ENCODE data around the gene ABCA8.

Gene ABCA8

DNA sequence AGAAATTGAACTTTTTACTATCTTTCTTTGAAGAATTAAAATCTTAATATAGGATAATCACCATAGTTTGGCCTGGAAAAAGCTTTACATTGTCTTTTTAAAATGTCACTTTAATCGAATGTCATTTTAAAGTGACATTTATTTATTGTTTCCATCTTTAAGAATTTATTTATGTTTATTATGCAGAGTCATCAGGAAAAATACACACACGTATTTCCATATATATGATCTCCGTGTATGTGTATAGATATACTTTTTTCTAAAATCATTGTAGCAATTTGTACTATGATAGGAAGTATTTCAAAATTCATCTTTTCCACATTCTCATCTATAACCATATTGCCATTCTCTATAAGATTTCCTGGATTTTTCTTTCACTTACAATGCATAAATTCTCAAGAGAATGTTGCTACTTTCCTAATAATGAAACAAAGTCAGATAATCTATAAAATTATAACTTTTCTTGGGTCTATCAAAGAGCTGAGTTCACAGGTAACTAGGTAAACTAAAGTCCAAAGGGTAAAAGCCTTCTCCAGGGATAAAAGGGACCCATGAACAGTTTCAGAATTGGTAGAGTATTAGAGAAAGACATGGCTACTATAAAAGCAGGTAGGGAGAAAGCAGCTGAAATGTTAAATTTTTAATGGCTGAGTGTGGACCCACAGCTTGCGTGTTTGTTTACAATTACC lies 11.9 kb downstream of the ABCA8 start:
- no peak for DNase-seq

DNA sequence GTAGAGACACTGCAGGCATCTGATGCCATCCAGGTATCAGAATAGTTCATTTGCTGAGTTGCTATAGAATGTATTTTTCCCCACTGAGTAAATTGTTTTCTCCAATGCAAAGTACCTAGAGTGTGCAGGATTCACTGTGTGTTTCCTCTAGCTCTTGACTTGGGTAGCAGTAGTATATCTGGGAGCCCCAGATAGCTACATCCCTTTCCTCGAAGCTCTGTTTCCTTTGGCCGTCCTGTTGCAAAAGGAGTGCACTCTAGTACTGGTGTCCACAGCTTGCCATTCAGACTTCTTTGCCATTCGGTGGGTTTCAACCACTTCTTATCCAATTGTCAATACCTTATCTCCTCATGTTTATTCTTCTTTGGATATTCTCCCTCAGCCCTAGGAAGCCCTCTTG lies 12.8 kb downstream of the ABCA8 start:
- DNase-seq = no peak

DNA sequence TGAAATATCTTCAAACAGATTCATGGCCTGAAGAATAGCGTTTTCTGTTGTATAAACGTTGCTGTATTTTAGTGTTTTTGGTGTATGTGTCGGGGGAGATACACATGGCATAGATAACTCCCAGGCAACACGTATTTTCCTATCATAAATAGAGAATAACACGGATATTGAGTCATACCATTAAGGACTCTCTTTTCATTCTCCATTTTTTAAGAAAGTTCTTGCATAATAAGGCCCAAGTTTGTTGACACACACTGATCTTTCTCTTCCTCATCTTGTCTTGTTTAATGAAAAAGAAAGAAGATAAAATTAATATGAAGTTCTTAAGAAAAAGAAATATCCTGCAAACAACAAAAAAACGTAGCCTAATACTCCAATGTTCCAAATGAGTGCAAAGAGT lies 13.4 kb downstream of the ABCA8 start:
- DNase-seq = no peak

DNA sequence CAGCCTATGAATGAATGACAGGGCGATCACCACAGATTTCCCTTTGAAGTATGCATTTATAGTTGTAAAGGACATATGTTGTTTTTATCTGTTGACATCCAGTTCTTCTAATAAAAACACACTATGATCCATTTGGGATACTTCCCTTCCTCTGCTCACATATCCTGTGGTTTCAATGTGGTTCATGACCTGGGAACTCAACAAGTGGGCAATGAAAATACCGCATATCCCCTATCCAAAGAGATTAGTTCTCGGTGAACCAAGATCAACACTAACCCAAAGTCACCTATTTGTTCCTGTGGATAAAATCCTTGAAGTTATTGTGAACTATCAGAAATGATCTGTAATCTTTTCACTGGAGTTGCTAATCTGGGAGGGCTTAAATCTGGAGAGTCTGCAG lies 16.0 kb downstream of the ABCA8 start:
- DNase-seq = no peak

DNA sequence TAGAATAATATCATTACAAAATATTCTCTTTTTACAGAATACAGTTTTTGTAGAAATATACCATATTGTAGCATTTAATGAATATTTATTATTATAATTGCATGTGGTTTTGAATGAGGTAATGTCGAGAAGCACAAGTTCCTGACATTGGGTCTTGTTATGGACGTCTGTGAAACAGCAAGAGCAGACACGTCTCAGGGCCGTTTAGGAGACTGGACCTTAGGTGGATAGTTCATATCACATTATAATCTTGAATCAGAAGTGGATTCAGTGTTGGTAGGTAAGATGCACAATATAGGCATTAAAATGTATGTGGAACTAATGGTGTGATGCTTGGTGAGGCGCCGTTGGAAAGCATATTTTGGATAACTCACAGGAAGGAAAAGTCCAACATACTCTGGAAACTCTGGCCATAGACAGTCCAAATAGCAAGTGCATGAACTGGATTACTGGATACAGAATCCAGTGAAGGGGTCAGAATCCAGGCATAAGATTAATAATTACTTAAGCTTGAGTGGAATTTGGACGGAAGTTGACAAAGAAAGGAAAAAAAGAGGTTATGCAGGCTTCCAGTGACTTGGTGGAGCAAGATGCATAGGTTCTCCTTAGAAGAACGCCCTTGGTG lies 17.2 kb downstream of the ABCA8 start:
- DNase-seq = no peak

DNA sequence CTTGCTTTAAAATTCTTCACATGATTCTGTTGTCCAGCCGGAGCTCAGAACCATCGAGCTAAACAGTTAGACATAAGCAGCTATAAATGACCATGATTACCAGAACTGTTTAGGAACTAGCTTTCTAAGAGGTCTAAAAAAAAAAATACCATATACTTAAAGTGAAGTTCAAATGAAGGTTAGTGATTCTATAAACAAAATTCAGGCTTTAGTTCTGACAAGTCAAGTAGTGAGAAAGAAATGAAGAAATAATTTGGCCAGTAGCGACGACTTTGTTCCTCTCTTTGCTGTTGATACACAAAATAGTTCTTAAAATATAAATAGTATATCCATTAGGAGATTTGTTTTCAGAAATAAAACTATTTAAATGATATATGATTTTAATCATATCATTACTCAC lies 27.7 kb downstream of the ABCA8 start:
- DNase-seq = no peak

DNA sequence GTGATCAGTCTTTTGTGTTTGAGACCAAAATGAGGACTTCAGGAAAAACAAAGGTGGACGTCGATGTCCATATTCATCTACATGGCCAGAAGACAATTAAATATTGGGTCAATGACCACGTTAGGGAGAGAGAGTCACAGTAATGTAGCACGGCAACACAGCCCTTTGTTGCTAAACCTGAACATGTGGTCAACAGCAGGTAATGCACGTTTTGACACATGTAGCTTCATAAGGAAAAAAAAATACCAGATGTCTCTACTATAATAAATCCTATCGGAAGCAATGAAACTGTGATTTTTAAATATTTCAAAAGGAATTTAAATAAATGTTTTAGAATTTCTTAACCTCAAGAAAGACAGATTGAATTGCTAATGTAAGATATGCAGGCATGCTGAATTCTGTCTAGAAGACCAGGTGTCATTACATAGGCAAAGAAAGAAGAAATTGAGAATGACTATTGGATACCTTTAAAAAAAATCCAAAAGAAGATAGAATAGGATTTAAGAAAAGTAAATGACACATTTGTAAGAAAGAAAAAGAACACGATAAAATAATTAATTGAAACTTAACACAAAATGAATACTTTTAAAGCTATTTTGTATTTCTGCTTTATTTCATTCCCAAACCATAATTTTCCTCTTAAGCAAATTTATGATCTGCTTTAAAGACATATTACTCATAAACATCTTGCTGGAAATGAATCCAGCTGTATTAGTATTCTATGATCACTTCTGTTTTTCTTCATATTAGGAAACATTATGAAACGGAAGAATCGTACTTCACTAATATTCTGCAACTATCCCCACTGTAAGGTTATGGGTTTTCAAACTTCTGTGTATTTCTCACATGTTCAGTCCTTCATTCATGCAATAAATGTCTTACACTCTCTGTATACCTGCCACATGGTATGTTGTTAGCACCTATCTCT lies 30.1 kb downstream of the ABCA8 start:
- no peak for DNase-seq

DNA sequence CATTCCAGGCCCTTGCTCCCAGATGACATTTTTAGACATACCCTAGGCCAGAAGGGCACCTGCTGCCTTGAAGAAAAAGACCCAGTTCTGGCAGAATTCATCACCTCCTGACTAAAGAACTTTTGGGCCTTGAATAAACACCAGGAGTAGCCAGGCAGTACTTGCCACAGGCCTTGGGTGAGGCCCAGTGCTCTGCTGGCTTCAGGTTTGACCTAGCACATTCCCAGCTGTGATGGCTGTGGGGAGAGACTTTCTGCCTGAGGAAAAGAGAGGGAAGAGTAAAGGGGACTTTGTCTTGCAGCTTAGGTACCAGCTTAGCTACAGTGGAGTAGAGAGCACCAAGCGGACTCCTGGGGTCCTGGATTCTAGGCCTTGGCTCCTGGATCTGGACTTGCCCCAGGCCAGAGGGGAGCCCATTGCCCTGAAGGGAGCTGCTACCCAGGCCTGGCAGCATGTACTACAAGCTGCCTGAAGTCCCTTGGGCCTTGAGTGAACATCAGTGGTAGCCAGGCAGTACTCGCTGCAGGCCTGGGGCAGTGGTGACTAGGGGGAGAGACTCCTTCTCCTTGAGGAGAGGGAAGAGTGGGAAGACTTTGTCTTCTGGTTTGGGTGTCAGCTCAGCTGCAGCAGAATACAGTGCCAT lies 44.3 kb downstream of the ABCA8 start:
- no peak for DNase-seq

DNA sequence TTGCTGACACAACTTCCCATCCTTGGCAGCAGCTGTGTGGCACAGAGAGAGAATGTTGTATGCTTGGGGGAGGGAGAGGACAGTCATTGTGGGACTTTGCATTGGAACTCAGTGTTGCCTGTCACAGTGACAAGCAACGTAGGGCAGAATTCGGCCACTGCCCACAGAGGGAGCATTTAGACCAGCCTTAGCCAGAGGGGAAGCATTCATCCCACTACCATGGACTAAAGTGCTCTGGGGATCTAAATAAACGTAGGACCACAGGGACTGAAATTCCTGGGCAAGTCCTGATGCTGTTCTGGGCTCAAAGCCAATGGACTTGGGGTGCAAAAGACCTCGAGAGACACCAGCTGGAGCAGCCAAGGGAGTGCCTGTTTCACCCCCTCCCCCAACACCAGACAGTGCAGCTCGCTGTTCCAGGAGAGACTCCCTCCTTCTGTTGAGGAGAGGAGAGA lies 44.9 kb downstream of the ABCA8 start:
- DNase-seq = no peak

DNA sequence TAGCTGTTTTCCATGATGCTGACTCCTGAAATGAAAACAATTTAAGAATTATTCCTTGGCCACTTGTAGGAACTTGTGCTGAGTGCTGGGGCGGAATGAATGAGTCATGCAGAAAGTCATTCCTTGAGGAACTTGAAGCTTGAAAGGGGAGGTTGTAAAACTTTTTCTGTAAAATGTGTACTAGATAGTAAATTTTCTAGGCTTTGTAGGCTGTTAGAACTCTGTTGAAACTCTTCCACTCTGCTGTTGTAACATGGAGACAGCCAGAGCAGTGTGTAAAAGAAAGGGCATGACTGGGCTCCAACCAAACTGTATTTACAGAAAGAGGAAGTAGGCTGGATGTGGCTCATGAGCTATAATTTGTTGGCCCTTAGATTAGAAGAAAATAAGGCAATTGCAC lies 46.1 kb downstream of the ABCA8 start:
- no peak for DNase-seq

DNA sequence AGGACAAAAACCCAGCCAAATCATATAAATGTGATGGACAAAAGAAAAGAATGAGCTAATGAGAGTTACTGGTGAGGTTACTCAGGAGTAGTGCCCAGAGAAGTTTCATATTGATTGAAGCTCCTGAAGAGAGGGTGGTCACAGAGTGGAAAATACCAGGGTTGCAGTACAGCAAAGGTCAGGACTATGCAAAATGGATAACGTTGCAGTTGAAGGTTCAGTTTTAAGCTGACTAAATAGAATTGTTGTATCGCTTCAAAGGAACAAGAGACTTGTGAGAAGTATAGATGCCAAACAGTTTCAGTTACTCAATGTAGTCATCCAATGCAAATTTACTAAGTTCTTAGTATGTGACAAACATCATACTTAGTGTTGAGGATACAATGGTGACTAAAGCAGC lies 47.1 kb downstream of the ABCA8 start:
- DNase-seq = no peak

DNA sequence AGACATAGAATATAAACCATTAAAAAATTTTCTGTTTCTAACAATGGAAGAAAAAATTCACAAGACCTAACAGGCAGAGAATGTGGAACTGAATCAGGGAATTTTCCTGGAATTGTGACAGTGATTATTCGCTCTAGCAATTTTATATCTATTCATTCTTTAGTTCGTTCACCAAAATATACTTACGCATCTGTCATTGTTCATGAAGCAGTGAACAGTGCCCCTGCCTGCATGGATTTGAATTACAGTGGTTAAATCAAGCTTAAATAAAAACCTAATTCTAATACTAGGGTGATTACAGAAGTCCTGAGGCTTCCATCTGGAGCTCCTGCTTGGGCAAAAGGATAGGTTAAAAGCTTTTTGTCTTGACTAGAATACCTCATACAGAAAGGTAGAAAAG lies 48.6 kb downstream of the ABCA8 start:
- DNase-seq = no peak

DNA sequence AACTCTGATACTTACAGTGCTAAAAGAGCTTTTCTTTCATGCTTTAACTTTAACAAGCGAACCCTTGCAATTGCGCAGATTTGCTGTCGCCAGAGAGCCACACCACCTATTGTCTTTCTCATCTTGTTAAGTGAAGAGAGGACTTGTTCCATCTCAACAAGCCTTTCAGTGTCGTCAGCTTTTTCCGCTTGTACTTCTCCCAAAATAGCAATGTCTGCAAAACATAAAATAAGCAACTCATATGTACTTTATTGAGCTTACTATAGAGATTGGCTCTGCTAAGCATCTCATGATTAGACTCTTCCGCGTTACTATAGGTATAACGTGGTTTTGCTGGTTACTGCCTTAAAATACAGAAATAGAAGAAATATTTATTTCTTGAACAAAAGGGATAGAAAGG lies 51.9 kb downstream of the ABCA8 start:
- no peak for DNase-seq

DNA sequence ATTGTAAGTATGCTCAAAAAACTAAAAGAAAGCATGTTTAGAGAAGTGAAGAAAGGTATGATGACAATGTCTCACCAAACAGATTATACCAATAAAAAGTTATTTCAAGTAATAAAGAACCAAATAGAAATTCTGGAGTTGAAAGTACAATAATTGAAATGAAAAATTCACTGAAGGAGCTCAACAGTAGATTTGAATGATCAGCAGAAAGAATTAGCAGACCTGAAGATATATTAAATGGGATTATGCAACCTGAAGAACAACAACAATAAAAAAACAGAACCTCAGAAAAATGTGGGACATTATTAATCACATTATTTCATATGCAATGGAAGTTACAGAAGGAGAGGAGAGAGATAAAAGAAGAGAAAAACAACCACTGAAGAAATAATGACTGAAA lies 57.6 kb downstream of the ABCA8 start:
- no peak for DNase-seq

DNA sequence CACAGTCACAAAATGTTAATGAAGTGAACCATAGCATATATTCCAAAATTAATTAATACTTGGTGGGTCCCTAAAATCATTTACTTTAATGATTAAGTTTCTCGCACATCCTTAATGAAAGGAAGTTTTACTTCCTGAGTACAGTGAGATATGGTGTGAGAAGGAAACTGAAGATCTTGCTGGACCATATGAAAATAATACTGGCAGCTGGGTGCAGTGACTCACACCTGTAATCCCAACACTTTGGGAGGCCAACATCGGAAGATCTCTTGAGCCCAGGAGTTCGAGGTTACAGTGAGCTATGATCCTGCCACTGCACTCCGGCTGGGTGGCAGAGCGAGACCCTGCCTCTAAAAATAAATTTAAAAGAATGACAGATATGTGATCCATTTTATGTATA lies 62.5 kb downstream of the ABCA8 start:
- DNase-seq = no peak

DNA sequence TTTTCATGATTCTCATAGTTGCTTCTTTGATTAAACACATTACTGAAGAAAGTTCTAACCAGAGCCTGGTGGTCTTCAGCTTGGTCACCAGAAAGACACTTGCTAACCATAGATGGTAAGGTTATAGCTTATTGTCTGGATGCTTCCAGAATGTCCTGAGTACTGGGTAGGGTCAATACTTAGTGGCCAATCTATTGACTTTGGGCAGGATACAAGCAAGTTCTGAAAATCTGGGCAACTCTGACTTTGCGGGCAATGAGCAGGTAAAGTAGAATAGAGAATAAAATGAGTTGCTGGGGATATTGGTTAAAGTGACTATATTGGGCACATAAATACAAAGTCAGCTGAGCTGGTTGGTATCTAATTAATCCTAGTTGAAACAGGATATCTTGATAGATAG lies 63.0 kb downstream of the ABCA8 start:
- no peak for DNase-seq

DNA sequence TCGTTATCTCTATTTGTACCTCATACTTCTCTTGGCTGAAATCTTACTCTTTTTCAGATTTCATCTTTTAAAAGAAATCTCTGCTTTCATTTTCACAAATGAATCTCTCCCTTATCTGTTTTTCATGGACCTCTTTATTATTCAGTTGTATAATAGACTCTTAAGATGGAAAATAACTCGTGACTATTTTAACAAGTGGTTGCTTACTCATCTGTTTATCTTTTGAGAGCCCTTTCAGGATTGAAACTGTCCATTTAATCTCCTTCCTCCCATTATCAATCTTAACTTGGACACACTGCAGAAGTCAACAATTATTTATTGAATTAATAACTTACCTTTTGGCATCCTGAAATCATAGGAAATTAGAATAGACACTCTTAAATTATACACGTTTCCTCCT lies 68.8 kb downstream of the ABCA8 start:
- no peak for DNase-seq

DNA sequence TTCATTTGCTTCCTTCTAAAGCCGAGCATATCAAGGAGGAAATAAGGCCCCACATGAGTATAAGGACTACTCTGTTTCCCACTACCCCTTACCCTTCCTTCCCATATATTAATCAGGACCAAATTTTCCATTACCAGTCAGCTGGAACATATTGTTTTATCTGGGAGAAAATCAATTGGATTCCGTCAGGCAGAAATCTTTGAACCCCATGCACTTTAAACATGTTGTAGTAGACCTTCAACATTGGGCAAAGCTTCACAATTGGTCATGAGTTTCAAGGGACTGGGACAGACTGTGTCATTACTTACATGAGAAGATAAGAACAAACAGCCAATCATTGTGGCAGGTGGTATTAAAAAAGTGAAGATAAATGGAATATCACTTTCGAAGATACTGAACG lies 70.3 kb downstream of the ABCA8 start:
- no peak for DNase-seq

DNA sequence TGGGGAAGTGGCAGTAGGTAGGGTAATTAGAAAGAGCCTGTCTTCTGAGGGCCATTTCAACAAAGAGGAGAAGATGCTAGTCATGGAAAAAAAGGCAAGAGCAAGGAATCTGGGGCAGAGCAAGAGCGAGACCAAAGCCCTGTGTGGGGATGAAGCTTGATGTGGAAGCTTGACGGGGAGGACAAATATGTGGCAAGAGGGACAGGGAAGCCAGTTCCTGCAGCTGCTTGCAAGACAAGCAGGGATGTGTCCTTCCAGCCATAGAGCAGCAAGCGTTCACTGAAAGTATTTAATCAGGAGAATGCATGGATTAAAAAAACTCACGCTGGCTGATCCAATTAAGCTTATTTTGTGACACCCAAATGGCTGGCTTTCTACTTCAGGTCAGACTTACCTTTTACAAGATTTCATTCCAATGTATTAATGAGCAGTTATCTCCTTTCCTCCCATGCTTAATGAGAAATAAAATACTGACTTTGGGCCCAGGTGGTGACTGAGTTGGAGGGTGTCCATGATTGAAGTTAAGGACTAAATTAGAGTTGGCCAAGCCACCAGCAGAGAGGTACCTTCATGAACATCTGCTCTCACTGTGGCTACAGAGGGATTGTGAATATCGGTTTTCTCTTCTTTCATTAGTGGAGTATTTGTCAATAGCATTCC lies 76.8 kb downstream of the ABCA8 start:
- no peak for DNase-seq

DNA sequence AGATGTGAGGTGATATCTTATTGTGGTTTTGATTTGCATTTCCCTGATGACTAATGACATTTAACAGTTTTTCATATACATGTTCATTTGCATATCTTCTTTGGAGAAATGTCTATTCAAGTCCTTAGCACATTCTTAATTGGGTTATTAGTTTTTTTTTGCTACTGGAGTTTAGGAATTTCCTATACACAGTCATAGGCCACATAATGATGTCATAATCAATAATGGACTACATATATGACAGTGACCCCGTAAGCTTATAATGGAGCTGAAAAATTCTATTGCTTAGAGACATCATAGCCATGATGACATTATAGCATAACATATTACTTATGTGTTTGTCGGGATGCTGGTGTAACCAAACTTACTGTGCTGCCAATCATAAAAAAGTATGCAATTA lies 83.7 kb downstream of the ABCA8 start:
- no peak for DNase-seq

DNA sequence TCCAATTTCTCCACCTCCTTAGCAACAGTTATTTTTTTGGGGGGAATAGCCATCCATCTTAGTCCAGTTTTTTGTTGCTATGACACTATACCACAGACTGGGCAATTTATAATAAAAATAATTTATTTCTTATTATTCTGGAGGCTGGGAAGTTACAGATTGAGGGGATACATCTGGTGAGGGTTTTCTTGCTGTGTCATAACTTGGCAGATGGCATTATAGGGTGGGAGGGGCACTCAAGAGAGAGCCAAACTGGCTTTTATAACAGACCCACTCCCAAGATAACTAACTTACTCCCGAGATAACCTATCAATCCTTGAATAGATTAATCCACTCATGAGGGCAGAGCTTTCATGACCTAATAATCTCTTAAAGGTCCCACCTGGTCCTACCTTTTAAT lies 84.2 kb downstream of the ABCA8 start:
- DNase-seq = no peak

DNA sequence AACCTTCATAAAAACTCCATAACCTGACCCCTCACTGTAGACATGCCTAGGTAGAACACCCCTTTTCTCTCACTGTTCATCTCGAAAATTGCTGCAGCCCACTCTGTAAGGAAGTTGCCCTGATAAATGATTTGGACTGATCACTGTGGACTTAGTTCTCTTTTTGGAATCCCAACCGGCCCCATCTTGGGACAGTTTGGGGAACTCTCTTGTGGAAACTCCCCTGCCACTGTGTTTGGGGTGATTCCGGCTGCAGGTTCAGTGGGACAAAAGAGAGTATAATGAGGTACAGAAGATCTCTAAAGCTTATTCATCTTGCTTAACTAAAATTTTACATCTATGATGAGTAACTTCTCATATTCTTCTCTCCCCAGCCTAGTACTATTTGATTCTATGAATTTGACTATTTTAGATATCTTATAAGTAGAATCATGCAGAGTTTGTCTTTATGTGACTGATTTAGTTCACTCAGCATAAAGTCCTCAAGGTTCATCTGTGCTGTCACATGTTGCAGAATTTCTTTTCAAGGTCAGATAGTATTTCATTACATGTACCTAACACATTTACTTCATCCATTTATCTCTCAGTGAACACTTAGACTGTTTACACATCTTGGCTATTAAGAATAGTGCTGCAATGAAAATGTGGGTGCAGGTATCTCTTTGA lies 84.9 kb downstream of the ABCA8 start:
- DNase-seq = no peak
